Measurements from ENCODE around the gene SERPINF2.
"Not testable (repeated sequence)": the region's sequence is repeated elsewhere in the genome, so short reads cannot be mapped to it uniquely, and the experiment has no call there.

Gene SERPINF2

DNA sequence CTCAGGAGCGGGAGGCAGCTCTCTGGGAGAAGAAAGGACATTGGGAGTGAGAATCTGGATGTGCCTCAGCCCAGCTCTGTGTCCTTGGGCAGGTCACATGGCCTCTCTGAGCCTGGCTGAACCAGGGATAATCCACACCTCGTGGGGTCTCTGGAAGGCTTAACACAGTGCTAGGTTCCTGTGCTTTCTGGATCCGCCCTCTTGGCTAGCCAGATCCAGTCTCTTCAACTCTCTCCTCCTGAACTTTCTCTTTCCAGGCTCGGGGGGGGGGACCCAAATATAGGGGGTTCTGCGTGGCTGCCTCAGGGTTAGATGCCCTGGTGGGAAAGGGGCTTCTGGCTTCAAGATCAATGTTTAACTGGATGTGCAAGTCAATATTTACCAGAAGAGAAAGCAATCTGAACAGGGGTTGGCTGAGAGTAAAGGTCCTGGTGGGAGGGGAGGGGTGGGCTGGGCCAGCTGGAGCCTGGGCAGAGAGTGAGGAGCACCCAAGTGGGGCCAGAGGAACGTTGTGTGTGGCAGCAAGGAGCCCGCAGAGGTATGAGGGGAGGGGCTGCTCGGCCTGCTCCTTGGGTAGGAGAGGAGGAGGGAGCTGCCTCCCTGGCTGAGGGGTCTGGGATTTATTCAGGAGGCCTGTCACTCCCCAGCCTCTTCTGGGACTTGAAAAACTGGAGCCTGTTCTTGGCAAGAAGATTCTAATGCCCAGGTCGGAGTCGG, at the start of gene SERPINF2:
SERPINF2 (plus strand) TSS at position 501 of the 717 bp plus-strand sequence. CDS start 2,125 bp downstream, outside the sequence.
- DNase-seq (ENCODE audit: low read depth) = no peak

DNA sequence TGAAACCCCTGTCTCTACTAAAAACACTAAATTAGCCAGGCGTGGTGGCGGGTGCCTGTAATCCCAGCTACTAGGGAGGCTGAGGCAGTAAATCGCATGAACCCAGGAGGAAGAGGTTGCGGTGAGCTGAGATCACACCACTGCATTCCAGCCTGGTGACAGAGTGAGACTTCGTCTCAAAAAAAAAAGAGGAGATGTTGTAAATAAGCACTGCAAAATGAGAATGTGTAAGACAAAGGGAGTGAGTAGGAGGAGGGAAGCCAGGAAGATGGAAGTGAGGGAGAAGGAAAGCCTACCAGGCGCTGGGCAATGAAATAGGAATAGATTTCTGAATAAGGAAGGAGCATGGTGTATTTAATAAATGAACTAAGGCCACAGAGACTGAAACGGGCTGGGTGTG, 49.3 kb upstream of the SERPINF2 start:
- DNase-seq (ENCODE audit: low read depth) = no peak

DNA sequence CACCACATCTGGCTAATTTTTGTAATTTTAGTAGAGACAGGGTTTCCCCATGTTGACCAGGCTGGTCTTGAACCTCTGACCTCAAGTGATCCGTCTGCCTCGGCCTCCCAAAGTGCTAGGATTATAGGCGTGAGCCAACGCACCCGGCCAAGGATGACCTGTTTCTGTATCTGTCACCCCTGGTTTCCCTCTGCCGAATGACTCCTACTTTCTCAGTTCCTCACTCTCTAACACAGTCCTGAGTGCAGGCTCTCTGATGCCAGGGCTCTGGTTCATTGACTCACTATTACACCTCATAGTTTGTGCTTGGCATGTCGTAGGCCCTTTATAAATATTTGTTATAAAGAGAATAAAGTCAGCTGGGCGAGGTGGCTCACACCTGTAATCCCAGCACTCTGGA, 47.3 kb upstream of the SERPINF2 start:
- DNase-seq (ENCODE audit: low read depth) = no peak

DNA sequence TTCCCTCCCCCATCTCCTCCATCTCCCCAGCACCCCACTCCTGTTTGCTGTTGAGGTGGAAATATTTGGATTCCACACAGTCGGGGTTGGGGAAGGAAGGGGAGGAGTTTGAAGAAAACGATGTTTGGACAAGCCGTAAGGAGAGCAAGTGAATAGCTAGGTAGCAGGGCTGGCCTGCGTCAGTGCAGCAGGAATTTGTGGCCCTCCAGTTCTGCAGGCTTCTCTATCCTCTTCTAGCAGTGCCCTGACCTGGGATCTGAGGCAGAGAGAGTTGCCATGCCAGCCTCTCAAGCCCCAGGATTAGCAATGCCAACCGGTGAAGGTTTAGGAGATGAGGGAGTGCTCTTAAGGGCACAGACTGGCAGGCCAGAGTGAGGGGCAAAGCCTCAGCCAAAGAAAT, 45.0 kb upstream of the SERPINF2 start:
- no peak for DNase-seq (ENCODE audit: low read depth)

DNA sequence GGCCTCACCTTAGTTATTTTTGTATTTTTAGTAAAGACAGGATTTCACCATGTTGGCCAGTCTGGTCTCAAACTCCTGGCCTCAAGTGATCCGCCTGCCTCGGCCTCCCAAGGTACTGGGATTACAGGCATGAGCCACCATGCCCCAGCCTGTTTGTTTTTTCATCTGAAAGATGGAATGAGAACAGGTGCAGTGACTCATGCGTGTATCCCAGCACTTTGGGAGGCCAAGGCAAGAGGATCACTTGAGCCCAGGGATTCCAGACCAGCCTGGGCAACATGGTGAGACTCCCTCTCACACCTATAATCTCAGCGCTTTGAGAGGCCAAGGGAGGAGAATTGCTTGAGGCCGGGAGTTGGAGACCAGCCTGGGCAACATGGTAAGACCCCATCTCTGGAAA, 42.8 kb upstream of the SERPINF2 start:
- DNase-seq (ENCODE audit: low read depth) = not testable (repeated sequence)

DNA sequence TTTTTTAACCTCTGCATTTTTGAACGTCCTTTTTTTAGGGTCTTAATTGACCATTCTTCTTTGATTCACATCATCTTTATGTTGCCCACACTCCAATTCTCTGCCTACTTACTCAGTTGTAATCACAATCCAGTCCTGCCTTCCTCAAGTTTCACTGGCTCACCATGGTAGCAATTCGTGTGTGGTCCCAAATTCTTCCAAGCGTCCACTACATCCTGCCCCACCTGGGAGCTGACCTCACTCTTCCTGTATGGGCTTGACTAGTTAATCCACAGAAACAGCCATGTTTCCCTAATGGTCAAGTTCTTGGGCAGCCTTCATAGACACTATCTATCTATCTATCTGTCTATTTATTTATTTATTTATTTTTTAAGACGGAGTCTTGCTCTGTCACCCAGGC, 39.6 kb upstream of the SERPINF2 start:
- no peak for DNase-seq (ENCODE audit: low read depth)

DNA sequence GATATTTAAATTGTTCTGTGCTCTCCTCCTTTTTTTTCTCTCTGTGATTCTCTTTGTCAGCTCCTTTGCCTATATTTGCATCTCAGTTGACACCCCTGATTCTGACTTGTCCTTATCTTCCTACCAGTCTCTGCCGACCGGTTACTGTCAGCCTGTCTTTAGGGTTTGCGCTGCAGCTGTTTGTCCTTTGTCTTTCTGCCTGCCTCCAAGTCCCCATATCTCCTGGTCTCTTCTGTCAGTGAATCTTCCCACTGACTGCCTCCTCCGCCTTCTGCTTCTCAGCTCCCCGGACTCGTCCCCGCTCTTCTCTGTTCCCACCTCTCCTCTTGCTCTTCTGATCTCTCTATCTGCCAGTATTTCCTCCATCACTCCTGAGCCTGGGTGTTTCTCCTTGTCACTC, 37.7 kb upstream of the SERPINF2 start:
- DNase-seq (ENCODE audit: low read depth) = no peak

DNA sequence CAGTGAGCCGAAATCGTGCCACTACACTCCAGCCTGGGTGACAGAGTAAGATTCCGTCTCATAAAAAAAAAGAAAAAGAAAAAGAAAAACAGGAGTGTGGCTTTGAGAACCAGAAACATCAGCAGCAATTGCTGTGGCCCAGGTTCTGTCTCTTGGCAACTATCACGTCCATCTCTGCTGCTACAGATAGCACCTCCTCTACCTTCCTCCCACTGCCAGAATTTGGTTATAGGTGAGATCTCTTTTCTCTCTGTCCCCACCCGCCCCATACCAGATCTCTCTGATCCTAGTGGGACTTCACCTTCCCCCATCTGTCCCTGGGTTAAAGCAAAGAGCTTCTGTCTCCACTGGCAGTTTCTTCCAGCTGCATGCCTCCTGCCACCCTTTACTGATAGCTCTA, 35.6 kb upstream of the SERPINF2 start:
- DNase-seq (ENCODE audit: low read depth) = no peak

DNA sequence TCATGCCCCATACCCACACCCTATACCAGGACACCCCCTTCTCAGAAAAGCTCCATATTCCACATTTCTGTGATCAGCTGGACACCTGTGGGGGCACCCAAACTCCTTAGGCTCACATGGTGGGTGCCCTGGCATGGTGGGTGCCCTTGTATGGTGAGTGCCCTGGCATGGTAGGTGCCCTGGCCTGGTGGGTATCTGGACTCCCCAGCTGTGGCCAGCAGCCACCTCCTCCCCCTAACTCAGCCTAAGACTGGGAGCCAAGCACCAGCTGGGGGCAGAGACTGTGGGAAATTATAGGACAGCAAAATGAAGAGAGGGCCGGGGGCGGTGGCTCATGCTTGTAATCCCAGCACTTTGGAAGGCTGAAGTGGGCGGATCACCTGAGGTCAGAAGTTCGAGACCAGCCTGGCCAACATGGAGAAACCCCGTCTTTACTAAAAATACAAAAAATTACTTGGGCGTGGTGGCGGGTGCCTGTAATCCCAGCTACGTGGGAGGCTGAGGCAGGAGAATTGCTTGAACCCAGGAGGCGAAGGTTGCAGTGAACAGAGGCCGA, 33.8 kb upstream of the SERPINF2 start:
- DNase-seq (ENCODE audit: low read depth) = not testable (repeated sequence)

DNA sequence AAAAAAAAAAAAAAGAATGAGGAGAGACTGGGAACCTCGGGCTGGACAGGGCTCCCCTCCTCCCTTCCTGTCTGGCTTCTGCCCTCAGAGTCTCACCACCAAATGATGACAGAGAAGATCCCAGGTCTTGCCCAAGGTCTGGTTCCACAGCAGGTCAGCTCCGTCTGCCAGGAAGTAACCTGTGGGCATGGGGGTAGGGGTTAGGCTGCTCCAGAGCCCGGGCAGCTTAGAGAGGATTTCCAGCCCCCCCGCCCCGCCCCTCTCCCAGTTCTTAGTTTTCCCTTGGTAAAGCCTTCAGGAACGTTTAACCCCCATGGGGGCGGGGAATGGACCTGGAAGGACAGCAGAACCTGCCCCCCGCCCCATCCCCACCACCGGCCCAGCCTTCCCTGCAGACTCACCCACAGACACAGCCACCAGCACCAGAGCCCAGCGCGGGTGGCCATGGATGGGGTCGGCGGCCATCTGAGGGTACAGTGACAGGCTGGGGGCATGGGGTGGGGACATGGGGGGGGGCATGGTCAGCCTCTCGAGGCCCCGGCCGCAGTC, 33.2 kb upstream of the SERPINF2 start:
- no peak for DNase-seq (ENCODE audit: low read depth)

DNA sequence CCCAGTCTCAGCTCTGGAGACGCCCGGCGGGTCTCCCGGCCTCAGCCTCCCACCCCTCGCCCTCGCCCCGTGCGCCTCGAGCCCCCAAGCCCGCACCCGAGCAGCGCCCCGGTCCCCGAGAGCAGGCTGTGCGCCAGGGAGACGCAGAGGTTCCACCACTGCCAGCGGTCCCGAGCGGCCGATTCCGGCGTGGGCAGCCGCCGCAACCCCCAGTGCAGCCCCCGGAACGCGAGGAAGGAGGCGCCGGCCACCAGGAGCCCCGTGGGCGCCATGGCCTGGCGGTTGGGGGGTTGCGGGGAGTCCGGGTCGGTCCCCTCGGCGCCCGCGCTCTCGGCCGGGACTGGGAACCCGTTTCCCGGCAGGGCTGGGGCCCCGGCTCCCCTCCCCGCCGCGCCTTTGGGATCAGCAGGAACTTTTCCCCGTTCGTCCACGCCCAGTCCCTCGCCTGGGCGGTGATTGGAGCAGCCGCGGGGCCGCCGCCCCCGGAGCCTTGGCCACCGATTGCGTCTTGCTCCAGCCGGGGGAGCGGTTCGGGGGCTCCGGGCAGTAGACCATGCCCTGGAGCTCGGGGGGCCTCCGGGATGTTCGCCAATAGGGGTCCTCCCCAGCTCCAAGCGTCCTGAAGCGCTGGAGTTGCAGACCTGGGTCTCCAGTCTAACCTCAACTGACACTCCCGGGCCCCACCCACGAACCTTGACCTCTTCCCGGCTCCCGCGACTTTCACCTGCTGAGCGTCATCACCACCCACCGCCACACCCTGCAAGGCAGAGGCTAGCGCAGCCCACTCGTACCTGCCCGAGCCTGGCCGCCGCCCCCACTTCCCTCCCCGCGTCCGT, 32.5 kb upstream of the SERPINF2 start, which contains the start of gene TLCD2:
TLCD2 (minus strand) TSS at position 407 of the 836 bp plus-strand sequence; CDS start at position 272, 135 bp downstream.
- DNase-seq (ENCODE audit: low read depth) = no peak

DNA sequence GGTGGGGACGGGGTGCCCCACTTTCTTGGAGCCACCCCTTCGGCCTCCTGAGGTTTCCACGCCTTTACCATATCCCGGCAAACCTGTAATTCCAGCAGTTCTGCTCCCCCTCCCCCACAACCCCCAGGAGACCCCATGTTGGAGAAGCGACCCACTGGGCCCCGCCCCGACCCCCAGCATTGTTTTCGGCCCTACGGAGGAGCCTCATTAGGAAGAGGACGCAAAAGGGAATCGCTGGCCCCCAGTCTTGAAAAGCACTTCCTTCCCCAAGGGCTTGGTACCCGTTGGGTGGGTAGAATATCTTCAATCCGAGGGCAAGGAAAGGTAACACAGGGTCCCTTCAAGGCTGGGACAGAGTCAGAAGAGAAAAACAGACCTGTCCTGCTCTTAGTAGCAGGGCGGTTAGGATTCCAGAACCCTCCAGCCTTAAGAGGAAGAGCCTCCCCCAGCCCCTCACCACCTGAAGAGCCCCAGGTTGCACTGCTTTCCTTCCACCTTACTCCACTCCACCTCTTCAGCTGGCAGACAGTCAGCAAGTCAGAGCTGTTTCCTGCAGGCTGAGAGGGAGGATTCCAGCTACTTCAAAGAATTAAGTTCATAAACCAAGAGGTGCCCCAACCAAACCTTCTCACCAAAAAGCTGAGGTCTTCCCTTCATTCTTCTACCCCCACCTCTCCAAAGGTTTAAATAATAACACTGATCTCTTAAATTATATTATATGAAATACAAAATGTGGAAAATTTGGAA, 31.7 kb upstream of the SERPINF2 start:
- DNase-seq (ENCODE audit: low read depth) = no peak

DNA sequence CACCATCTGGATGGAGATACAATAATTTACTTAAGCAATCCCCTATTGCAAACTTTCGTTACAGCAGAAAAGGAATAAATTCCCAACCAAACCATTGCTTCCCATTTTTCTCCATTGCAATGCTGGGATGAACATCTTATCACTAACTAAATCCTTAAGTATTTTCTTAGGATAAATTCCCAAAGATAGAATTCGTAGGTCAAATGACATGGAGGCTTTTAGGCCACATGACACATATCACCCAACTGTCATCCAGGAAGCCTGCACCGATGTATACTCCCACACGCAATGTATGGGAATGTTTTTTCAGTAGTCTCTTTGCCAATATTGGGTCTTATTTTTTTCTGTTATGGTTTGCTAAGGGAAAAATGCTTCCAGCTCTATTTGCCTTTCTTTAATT, 30.9 kb upstream of the SERPINF2 start:
- DNase-seq (ENCODE audit: low read depth) = no peak

DNA sequence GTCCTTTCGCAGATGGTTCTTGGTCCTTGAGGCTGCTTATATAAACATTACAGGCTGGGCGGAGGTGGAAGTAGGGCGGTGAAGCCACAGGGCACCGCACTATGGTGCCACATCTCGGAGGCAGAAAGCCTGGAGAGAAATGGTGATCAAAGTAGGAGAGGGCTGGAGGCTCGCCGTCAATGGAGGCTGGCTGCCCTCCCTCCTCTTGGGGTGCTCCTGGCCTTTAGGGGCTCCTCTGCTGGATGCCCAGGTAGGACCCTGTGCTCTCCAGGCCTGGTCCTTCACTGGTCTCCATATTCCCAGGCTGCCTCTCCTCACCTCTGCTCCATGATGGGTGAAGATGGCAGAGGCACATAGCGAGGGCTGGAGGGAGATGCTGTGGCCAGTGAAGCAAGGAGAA, 30.4 kb upstream of the SERPINF2 start:
- DNase-seq (ENCODE audit: low read depth) = no peak

DNA sequence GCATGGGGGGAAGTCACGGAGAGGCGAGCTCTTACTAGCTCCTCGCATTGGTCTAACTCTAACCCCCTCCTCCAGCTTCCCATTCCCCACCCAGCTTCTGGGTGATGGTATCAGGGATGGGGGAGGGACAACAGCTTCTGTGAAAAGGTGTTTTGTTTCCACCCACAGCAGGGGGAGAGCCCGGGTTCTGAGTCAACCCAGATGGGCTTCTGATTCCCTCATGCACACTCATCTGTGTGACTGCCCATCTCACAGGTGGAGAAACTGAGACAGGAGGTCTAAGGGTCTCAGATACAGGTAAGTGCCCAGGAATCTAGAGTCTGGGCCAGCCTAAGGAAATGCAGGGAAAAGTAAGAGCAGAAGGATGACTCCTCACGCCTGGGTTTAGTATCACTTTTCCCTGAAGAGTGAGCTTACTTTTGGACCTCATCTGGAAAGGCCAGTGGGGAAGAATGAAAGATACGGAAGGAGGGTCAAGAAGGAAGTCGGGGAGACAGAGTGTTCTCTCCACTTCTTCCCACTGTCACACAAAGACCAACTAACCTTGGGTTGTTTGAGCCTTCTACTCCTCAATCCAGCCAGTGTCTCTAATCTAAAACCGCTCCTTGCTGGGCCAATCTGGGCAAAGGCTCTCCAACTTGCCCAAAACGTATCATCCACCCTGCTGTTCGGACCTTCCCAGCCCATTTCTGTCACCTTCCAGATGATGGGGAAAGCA, 29.4 kb upstream of the SERPINF2 start:
- DNase-seq (ENCODE audit: low read depth) = no peak

DNA sequence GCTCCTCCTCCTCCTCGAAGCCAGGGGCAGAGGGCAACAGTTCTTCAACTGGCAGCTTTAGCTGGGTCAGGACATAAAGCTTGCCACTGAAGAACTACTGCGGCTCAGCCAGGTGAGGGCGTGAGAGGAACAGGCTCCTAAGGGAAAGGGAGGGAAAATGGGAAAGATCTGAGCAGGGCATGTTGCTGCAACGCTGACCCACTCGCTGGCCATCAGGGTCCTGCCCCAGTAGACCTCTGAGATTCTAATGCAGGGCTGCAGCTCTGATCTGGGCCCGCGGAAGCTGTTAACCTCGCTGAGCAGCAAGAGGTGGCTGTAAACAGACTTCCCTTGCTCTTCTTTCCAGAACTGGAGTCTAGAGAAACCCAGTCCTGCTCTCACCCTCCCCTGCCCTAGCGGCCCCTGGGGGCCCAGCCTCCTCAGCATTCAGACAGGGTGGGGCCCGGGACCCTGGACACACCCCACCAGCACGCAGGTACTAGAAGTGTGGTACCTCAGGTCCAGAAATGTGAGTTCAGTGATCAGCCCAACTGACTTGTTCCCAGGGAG, 28.7 kb upstream of the SERPINF2 start:
- no peak for DNase-seq (ENCODE audit: low read depth)

DNA sequence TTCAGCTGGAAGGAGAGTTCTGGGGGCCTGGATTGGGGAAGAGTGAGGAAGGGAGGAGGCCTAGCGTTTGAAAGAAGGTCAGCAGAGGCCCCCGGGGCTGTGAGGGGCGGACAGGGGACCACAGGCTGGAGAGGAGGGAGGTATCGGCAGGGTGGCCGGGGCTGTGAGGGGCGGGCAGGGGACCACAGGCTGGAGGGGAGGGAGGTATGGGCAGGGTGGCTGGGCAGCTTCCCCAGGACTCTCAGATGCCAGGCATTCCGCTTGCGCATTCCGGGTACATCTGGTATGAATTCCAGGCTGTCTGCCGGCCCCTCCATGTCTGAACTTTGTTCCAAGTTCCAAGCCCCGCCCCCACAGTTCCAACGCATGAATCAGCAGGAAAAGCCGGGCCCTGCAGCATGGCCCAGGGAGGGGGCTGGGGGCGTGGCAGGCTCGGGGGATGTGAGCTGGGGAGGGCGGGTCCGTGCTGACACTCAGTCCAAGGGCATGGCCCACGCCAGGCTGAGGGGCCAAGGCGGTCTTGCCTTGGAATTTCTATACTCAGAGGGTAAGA, 28.2 kb upstream of the SERPINF2 start:
- DNase-seq (ENCODE audit: low read depth) = no peak

DNA sequence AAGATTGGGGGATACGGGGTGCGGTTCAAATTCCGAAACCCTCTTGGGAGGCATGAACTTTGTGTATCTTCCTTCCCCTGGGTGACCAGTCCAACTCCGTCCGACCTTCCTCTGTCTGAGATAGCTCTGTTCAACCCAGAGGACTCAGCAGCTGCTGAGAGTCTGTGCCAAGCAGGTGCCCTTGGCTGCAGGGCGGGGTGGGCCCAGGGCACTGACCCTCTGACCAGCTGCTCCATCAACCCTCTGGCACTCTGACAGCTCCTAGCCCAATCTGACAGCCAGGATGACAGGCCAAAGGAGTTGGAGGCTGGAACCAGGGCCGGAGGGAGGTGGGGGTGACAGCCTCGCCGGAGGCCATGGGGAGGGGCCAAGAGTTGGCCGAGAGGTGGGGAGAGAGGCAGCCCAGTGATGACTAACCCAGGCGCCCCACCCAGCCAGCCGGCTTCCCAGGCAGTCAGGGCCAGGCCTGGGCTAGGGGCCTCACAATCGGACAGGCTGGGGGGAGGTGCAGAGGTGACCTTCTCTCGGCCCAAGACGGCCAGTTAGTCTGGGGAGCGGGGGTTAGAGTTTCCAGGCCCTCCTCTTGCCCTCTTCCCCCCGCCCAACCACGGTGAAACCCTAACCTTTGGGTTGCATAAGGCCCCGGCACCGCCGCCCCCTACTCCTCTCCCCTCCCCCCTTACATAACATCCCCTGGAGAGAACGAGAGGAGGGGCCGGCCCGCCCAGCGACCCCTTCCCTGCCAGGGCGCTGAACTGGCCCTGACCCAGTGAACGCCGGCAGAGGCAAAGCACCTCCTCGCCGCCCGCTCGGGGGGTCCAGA, 27.5 kb upstream of the SERPINF2 start:
- peak; percentile 25 for DNase-seq (ENCODE audit: low read depth)

DNA sequence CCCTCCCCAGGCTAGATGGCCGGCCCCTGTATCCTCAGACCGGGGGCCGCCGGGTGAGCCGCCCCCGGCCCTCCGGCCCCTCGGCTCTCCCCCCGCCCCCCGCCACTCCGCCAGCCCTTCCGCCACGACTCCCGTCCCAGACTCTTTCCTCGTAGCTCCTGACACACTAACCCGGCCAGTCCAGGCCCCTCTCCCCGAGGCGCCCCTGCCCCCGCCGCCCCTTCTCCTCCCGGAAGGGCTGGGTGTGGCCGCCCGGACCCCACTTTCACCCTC, 26.9 kb upstream of the SERPINF2 start:
- DNase-seq (ENCODE audit: low read depth) = no peak

Measured in stimulated activated CD8-positive, alpha-beta memory T cell treated with anti-CD3 and anti-CD28 coated beads, Interleukin-12 subunit alpha, Interleukin-12 subunit beta, amount 100 ng/mL, for 1 hour (primary cell).